Stimulated activated CD4-positive, alpha-beta T cell treated with anti-CD3 and anti-CD28 coated beads, TNF-alpha, amount 100 ng/mL, for 1 hour (primary cell): ENCODE data around the gene ALX4.

Experiments
- DNase-seq, 3 donors: peaks; one replicate each; pipeline ENCODE4 v3.0.0-alpha.2; 2020; ENCODE audit warnings: low read depth in 3 of 3, low spot score in 1 of 3

Gene ALX4

DNA sequence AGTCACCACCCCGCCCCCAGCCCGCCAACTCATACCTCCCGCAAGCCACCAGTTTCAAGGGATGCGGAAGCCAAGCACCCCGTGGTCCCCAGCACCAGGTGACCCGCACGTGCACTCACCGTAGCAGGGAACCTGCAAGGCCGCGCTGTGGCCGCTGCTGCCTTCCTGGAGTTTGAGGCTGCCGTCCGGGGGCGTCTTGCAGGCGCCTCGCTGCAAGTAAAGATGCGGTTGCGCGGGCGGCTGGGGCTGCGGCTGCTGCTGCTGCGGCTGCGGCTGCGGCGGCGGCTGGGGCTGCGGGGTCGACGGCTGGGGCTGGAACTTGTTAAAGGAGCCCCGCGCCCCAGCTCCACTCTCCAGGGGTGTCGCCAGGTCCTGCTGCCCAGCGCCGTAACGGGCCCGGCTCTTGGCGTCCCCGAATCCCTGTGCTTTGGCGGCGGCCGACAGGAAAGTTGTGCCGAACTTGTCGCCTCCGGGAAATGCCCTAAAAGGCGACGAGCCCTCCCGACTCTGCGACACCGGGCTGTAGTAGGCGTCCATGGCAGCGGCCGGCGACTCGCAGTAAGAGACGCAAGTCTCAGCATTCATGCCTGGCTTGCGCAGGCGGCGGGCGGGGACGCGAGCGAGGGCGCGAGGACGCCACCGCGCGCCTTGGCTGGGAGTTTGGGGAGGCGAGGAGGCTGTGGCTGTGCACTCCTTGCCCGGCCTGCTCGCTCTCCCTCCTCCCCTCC, at the start of gene ALX4:
ALX4 (minus strand) TSS at position 662 of the 728 bp plus-strand sequence; CDS start at position 585, 77 bp downstream.
- no peak for DNase-seq

DNA sequence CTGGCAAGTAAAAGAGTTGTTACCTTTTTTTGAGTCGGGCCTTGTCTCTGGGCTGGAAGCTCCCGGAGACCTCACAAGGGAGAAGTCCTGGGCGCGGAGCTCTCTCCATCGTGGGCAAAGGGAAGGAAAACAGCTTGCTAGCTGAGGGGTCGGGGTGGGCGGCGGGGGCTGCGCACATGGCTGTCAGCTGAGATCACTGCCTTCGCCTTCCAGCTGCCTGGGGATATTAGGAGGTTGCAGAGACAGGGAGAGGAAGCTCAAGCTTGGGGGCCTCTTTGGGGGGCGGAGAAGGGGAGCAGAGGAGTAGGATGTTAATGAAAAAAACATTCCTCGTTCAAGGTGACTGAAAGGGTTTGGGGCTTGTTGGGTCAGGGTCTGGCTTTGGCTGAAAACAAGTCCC, 49.2 kb upstream of the ALX4 start:
- DNase-seq: no peak

DNA sequence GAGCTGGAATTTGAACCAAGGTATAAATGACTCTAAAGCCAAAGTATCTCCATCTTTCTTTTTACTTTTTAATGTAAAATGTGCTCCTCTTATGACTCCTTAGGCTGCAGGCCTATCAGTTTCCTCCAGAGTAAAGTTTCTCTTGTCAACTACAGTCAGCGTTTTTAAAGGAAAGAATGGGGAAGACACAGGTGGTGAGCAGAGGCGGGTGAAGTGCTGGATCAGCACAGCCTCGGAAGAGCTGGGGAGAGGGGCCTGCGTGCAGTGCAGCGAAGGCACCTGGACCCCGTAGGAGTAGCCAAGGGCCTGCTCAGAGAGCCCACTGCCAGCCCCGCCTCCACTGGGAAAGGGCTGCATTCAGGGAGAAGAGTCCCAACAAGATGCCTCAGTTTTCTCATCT, 48.8 kb upstream of the ALX4 start:
- no peak for DNase-seq

DNA sequence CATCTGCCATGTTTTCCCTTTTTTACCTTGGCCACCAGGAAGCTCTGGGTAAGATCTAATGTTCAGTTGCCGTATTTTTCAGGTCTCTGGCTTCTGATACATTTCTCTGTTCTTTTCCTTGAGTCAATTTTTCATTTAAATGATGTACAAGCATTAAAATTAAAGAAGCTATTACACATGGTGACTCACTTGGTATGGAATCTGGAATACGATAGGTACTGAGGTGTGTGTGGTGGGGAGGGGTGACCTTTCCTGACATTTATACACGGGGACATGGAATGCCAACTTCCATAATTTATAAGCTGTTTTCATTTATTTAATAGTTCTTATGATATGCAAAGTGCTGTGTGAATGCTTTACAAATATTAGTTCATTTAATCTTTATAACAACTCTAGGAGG, 47.8 kb upstream of the ALX4 start:
- no peak for DNase-seq

DNA sequence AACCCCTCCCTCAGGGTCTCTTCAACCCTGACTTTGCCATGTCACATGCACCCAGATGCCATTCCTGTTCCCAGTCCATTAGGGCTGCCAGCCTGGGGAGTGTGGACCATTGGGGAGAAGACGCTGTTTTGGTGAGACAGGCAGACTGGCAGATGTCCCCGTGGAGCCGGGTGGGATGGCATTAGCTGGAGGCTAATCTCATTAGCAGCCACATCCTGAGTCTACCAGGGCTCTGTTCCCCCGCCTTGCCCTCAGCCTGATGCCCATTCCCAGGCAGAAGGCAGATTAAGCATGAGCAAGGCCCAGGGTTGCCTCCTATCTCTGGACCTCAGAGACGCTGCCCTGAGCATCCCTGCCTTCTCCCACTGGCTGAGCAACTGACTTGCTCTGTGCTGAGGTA, 46.4 kb upstream of the ALX4 start:
- no peak for DNase-seq

DNA sequence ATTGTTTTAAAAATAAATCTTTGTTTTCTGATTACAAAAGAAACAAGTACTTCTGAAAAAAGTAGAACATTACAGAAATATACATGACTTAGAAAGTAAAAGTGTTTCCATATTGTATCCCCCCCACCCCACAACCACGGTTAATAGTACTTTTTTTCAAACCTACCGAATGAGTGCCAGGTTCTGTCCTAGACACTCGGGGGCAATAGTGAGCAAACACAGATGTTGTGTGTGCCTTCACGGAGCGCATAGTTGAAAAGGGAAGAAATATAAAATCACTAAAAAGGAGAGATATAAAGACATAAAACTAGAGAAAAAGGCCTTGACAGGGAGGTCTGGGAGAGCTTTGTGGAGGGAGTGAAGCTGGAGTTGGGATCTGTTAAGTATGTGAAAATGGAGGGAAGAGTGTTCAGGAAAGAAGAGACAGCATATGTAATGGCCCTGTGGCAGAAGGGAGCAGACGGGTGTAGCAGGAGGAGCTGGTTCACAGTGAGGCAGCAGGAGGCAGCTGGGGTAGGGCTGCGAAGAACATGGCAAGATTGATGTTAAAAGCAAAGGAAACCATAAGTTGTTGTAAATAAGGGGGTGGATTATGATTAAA, 42.1 kb upstream of the ALX4 start:
- DNase-seq: no peak

DNA sequence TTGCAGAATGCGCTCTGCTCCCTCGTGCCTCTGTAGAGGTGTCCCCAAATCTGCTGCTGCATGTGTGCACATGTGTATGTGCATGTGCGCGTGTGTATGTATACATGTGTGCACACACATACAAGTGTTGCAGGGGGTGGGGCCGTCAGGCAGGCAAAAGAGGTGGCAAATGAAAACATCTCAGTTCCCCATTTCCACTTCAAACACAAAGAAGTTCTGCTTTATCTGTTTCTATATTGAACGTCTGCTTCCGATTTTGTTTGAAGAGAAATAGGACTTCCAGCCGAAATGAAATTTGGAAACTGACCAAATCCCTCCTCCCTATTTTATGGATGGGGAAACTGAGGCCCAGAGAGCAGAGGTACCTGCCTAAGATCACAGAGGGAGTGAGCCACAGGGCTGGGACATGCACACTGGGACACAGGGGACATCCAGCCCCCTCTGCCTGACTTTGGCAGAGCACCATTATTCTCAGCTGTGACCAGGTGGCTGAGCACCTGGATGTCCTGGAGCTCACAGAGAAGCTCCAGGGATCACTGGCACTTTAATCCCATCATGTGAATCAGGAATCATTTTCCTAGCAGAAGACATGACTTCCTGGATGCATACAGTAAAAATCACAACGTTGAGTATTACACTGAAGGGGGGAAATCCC, 41.2 kb upstream of the ALX4 start:
- no peak for DNase-seq

DNA sequence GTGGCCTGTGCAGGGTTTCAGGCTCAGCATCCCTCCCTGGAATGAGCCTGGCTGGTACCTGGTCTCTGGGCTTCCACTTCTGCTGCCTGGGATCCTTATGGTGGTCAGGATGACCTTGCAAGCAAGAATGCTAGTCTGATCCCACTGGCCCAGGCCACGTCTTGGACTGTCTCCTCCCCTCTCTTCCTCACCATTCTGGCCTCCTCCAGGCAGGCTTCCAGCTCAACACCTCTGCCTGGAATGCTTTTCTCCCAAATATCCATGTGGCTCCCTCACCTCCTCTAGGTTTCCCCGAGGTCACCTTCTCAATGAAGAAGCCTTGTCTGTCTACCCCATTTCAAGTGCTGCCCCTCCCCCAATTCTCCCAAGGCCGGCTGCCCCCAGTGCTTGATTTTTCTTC, 39.4 kb upstream of the ALX4 start:
- DNase-seq: no peak

DNA sequence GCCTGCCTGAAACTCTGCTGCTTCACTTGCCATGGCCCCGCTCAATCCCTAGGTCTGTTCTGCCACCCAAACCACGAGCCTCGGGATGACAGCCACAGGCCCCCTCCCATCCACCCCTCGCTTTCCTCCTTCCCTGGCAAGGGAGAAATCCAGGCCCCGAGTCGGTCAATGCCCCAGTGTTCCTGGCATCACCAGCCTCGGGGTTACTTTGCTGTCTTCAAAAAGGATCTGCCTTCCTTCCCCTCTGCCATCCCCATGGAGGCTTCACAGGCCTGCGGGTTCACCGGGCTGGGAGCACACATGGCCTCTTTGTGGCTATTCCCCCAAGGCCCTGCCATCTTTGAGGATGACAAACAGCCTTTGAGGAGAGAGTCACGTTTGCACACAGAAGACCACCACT, 38.8 kb upstream of the ALX4 start:
- DNase-seq: no peak

DNA sequence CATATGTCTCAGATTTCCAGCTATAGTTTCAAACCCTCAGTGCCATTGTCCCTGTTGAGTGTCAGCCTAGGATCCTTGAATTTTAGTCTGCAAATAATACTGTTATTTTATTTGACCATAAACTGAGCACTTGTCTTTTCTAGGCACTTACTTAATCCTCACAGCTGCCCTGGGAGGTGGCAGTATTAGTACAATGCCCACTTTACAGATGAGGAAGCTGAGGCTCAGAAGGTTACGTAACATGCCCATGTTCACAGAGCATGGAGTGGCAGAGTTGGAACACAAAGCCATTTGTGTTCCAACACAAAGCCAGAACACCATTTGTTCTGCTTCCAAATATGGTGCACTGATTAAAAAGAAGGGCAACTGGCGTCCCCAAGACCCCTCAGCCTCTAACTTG, 38.2 kb upstream of the ALX4 start:
- no peak for DNase-seq

DNA sequence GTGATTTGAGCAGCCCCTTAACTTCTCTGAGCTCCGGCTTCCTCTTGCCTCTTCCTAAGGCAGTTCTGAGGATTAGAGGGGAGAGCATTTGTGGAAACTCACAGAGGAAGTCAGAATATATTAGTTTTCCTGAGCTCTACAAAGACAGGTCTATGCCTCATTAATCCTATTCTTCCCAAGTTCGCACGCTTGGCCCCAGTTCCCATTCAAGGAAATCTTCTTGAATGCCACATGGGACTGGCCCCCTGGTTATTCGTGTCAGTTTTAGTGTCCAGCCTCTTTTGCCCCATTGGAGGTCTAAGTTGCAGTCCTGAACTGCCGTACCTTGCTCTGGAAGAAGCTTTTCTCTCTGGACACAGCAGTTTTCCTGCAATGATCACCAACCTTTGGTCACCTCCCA, 37.6 kb upstream of the ALX4 start:
- DNase-seq: no peak

DNA sequence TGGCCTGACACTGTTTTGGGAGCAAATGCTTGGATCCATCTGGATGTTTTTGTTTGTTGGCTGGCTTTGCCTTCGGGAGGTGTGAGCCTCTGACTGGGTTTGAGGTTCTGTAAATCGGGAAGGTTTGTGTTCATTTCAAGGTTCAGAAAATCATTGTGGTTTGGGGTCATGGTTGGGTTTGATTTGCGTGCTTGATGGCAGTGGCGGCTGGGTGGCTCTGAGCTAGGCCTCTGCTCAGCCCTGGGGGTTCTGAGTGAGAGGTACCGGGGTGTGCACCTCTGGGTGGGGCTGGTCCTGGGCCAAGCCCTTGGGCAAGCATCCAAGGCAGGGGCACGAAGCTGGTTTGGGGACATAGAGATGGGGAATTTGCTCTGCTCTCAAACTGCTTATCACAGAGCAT, 37.0 kb upstream of the ALX4 start:
- no peak for DNase-seq

DNA sequence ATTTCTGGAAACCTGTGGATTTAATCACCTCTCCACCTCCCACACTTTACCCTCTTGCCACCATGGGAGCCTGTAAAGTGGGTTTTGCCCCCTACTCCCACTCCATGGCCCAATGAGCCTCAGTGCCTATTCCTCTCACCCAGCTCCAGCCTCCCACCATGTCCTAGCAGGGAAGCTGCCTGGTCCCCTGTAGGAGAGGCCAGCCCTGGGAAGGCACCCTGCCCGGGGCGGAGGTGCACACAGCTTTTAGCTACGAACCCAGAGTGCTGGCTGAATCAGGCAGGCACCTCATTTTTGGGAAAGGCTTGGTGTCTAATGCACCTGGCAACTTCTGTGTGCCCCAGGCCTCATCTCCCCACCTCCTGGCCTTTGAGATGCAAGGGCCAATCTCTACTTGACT, 35.8 kb upstream of the ALX4 start:
- no peak for DNase-seq

DNA sequence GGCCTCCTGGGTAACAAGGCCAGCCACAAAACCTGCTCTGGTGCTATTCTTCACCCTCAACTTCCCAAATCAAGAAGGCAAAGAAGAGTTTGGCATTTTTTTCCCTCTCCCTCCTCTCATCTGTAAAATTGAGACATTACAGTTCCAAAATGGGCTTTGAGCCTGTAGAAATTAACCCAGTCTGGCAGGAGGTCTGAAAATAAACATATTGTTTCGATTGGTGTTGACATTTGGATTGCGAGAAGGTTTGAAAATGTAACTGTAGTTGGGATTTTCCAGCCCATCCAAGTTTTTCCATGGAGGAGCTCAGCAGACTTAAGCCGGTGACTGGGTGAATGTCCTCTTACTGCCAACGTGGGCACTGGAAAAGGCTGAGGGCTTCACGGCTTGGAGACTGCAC, 35.0 kb upstream of the ALX4 start:
- DNase-seq: no peak

DNA sequence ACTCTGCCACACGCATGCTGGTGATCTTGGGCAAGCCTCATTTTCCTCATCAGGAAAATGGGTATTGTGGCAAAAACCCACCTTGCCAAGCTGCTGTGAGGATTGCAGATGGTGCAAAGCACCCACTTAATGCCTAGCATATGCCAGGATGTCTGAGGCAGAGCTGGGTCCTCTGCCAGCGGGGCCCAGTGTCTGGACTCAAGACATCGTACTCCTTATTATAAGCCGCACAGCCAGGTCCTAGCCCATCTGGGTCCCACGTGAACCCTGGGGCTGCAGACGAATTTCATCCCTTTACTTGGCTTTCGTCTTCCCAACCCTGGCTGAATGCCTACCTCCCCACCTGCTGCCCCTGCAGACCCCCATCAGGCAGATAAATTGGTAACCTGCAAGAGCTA, 34.5 kb upstream of the ALX4 start:
- no peak for DNase-seq

DNA sequence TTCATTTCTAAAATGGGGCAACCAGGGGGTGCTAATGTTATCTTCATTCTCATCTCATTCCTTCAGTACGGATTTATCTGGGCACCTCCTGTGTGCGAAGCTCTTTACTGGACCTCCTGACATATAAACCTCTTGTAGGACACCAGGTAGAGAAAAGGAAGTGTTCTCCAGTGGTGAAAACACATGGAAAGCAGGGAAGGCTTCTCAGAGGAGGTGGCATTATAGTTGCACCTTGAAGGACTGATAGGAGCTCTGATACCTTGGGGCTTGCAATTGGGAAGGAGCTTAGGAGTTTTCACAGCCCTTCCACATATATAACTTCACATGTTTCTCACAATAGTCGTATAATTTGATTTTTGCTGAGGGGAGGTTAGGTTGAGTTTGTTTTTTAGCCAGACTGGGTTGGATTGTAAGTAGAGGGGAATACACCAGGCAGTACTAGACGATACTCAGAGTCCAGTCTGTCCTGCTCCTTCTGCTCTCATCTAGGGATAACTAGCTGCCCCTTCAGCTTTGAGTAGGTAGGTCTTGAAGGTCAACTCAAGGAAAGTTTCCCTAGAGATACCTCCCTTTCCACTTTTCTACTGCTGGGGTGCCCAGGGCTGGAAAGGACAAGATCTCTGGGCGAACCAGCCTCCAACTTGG, 34.0 kb upstream of the ALX4 start:
- DNase-seq: no peak

DNA sequence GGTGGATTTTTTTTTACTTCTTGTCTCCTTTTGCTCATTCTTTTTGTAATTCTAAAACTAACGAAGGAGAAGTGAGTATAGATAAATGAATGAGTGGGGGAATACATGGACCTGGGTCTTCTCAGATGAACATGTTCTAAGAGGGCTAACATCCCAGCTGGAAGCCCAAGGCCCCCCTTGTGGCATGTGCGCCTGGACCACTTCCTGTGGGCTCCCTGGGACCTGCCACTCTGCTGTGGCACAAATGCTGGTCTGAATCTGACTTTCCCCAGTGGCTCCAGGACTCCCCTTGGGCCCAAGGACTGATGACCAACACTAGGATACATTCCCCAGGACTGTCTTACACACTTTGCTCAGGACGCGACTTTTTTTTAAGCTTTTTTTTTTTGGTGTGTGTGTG, 32.7 kb upstream of the ALX4 start:
- DNase-seq: no peak

DNA sequence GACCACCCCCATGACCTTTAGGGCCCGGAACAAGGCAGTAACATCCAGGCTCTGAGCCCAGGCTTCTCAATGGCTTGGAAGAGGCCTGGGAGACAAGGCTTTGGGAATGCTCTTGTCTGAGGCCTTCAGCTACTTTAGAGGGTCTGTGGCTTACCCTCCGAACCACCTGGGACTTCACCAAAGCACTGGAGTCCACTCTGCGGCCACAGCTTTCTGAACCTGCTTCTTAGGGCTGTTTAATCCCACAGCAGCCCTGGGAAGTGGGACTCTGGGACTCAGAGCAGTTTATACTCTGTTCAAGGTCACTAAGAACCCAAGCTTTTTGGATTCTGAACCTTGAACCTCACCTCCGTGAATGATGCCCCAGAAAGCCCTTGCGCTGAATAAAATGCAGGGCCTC, 30.7 kb upstream of the ALX4 start:
- DNase-seq: no peak

DNA sequence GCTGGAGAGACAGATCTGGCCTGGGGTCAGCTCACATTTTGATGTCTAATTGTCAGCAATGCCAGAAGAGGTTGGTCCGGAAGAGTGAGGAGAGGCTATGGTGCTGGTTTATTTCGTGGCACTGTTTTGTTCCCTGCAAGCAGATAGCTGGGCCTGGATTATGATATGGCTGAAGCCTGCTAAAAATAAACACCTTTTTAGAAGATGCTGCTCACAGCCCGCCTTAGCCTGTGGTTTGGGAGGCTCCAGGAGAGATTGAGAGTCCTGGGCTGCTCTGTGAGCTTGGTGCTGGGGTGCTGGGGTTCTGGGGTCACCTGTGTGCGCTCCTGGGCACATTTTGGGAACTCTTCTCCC, 29.6 kb upstream of the ALX4 start:
- DNase-seq: no peak

DNA sequence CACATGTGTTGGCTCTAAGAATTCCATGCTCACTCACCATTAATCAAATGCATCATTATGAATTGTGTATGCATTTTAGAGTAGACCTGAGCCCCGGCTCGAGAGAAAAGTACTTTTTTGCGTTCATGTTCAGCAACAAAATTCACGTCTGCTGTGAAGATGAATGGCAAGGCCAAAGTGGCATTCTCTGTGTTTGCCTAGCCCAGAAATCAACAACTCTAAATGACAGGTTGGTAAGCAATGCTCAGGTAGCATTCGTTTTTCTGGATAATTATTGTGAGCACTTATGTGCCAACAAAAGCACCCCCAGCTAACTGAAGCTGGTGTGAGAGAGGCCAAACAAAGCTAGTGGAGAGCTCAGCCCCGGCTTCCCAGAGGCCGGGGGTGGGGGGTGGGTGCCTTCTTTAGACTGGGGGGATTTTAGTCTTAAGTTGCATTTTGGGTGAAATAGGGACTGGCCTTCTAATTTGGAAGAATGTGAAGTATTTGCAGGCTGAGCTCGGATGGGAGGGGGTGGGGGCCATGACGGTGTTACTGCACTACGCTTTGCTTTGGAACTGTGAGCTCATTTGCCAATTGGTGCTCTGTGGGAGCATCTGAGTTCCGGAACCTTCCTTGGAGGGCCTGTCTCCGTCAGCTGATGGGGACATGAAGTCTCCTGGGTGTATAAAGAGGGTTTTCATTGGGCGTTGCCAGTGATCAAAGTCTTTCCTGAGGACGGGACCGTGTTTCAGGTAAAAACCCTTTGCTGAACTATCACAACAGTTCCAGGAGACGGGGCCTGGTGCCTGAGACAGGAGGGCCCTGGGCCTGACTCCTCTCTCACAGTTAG, 29.0 kb upstream of the ALX4 start:
- DNase-seq: no peak

DNA sequence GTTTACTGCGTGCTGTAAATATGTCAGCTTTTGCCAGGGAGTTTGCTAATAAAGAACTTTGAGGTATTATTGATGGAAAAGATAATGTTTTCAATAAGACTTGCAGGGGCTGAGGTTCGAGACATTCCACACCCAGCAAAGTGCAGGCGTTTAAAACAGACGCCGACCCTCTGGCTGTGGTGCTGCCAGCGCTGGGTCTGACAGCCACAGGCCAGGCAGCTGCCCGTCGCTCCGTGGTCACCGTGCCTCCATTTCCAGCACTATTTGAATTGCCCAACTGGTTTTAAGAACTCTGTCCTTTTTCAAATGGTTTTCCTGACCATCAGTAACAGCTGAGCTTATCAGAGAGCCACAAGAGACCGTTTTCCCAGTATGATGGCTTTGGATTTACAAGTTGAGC, 28.1 kb upstream of the ALX4 start:
- no peak for DNase-seq
